H1 (cell line): ENCODE measurements around the gene PTGER3. TPM values are rescaled to one million over a fixed set of nuclear protein-coding genes. Genes with fewer than 3 reads are reported as not detected.

Source experiments
- CBX5 ChIP-seq: fragments of 300-800, 300-1000 bp; sonication (generic); IDR thresholded peaks from 2 replicates; pipeline ENCODE4 v1.7.1; 2016; ENCODE audit warnings: antibody characterized with exemption, low read length, low read depth
- CBX8 ChIP-seq: fragments of 300-800, 300-1000 bp; sonication (generic); IDR thresholded peaks from 2 replicates; pipeline ENCODE4 v1.7.1; 2016; ENCODE audit warnings: low read depth, low read length, borderline replicate concordance
- EGR1 ChIP-seq: IDR thresholded peaks from 2 replicates; pipeline ENCODE4 v1.6.1; 2011; ENCODE audit warnings: low read depth, low read length, borderline replicate concordance
- JUN ChIP-seq: IDR thresholded peaks from 2 replicates; pipeline ENCODE4 v1.6.1; 2011; ENCODE audit warnings: low read depth, mild to moderate bottlenecking, improper control_type of control experiment, low read length
- MAFK ChIP-seq: IDR thresholded peaks from 2 replicates; pipeline ENCODE4 v1.6.1; 2012; ENCODE audit warnings: low read depth, mild to moderate bottlenecking, improper control_type of control experiment, low read length
- NANOG ChIP-seq: IDR thresholded peaks from 2 replicates; pipeline ENCODE4 v1.6.1; 2011; ENCODE audit warnings: low read length, low read depth, mild to moderate bottlenecking, inconsistent platforms; ENCODE audit not compliant: insufficient read depth, poor library complexity, severe bottlenecking
- NRF1 ChIP-seq: IDR thresholded peaks from 2 replicates; pipeline ENCODE4 v1.6.1; 2011; ENCODE audit warnings: mild to moderate bottlenecking, low read depth, low read length, improper control_type of control experiment
- TCF12 ChIP-seq: IDR thresholded peaks from 2 replicates; pipeline ENCODE4 v1.6.1; 2011; ENCODE audit warnings: low read depth, mild to moderate bottlenecking, low read length
- polyA plus RNA-seq, 7 experiments: library from polyadenylated mRNA; depleted of rRNA in 3 of 7; stranded (reverse) in 5 of 7; unstranded in 2 of 7; fragments of >200 nt in 5 of 7; fragments of 200-250 nt in 2 of 7; gene quantifications; 1 replicate in 5 of 7; 2 replicates in 1 of 7; 4 replicates in 1 of 7; pipeline versions ENCODE4 v1.2.1 to v1.2.3, GENCODE V29; 2011 to 2013; ENCODE audit warnings: missing spikeins in 2 of 7, mixed read lengths in 2 of 7
- total RNA-seq: library from RNA; stranded (reverse); fragmentation: NEBNext Ultra II Directional; extraction: Animal tissue kit (Norgen Biotek cat#: 25700); gene quantifications from 2 replicates; pipeline ENCODE4 v1.2.1, GENCODE V29; 2021

Gene PTGER3
- total and polyA plus RNA-seq, 2 of the 8 experiments (the other 6 are each of a cell fraction or from before 2014, with no cell fraction given): 0.38 to 0.82 TPM

- TF ChIP-seq MAFK (no peak), TCF12 (no peak), NRF1 (no peak), CBX5 (no peak), CBX8 (no peak), EGR1 (no peak), NANOG (no peak), JUN (no peak)
These were observed 70.6 kb downstream of the PTGER3 start (continued) for GRCh38 chr1:70977041-70977440.
